Endothelial cell of umbilical vein (primary cell): ENCODE results near the gene DAP. TPM values are rescaled to one million over a fixed set of nuclear protein-coding genes. Genes with fewer than 3 reads are reported as not detected.

Source experiments
- BruUV-seq: library from RNA; stranded (reverse); fragments of 400-500 nt; replicated peaks from 2 replicates; lab custom pipeline; 2021; lab: Mats Ljungman, UMichigan
- CTCF ChIA-PET: fragments of 300-600, 350-600 bp; sonication (Branson Sonifier 250); formaldehyde crosslinking; loops from one replicate; lab custom pipeline; 2021; ENCODE audit warnings: antibody characterized with exemption, inconsistent platforms; lab: Charles Lee
- POLR2A ChIA-PET: fragments of 300-600, 350-600 bp; sonication (Branson Sonifier 250); formaldehyde crosslinking; loops from one replicate; lab custom pipeline; 2021; ENCODE audit warnings: antibody characterized with exemption, inconsistent platforms; lab: Charles Lee
- DNase-seq: peaks from one replicate; pipeline ENCODE4 v3.0.0-alpha.2; 2011; ENCODE audit warnings: low read depth, low spot score
- FAIRE-seq: peaks from 2 replicates; lab custom pipeline; 2011; peaks lifted over from hg19 to GRCh38; lab: Jason Lieb, UNC
- H2AFZ ChIP-seq: 2 replicates; pipeline ENCODE4 v1.6.0; 2012; ENCODE audit warnings: low read depth, low read length, control low read depth, inconsistent platforms
- H3K27ac ChIP-seq: 2 replicates; pipeline ENCODE4 v1.5.1; 2011; ENCODE audit warnings: low read depth, mild to moderate bottlenecking, control low read depth, low read length, moderate library complexity; ENCODE audit not compliant: insufficient read depth
- H3K27me3 ChIP-seq, 2 experiments: 2 replicates each; pipeline versions ENCODE4 v1.6.0 to v1.6.1; 2011; ENCODE audit warnings: low read length in 2 of 2, mixed read lengths in 1 of 2; ENCODE audit not compliant: control insufficient read depth in 2 of 2, insufficient read depth in 2 of 2
- H3K36me3 ChIP-seq, 2 experiments: 2 replicates in 1 of 2; 3 replicates in 1 of 2; pipeline ENCODE4 v1.5.1; 2011; ENCODE audit warnings: low read length in 2 of 2, mild to moderate bottlenecking in 1 of 2, moderate library complexity in 1 of 2; ENCODE audit not compliant: control insufficient read depth in 2 of 2, insufficient read depth in 2 of 2; ENCODE audit errors: extremely low read depth in 1 of 2
- H3K4me1 ChIP-seq: 3 replicates; pipeline ENCODE4 v1.5.1; 2011; ENCODE audit warnings: mild to moderate bottlenecking, low read length; ENCODE audit not compliant: control insufficient read depth, insufficient read depth; ENCODE audit errors: extremely low read depth
- H3K4me2 ChIP-seq: 2 replicates; pipeline ENCODE4 v1.6.1; 2011; ENCODE audit warnings: low read length, control low read depth, mixed read lengths; ENCODE audit not compliant: insufficient read depth
- H3K4me3 ChIP-seq, 3 experiments: fragments of 200-600 bp in 1 of 3; sonication (generic), shearing (Covaris generic) in 1 of 3; replicated peaks in 1 of 3; 2 replicates each; pipeline ENCODE4 v1.5.1; 2011 to 2016; ENCODE audit warnings: control low read depth in 3 of 3, low read length in 3 of 3, mild to moderate bottlenecking in 2 of 3, inconsistent platforms in 1 of 3, low read depth in 1 of 3, moderate library complexity in 1 of 3; ENCODE audit not compliant: insufficient read depth in 1 of 3
- H3K79me2 ChIP-seq: 2 replicates; pipeline ENCODE4 v1.6.0; 2012; ENCODE audit warnings: low read length, inconsistent platforms; ENCODE audit not compliant: control insufficient read depth, insufficient read depth
- H3K9ac ChIP-seq: replicated peaks from 2 replicates; pipeline ENCODE3; 2011; ENCODE audit warnings: low read length, control low read depth; ENCODE audit not compliant: insufficient read depth; ENCODE audit errors: extremely low read depth
- H3K9me1 ChIP-seq: replicated peaks from 3 replicates; pipeline ENCODE4 v1.6.0; 2011; ENCODE audit warnings: mild to moderate bottlenecking, low read length; ENCODE audit not compliant: control insufficient read depth, insufficient read depth; ENCODE audit errors: extremely low read depth
- H3K9me3 ChIP-seq: replicated peaks from 2 replicates; pipeline ENCODE4 v1.5.1; 2012; ENCODE audit warnings: low read length, inconsistent platforms; ENCODE audit not compliant: control insufficient read depth, insufficient read depth
- H4K20me1 ChIP-seq: replicated peaks from 2 replicates; pipeline ENCODE3; 2011; ENCODE audit warnings: mild to moderate bottlenecking, low read length; ENCODE audit not compliant: control insufficient read depth, insufficient read depth; ENCODE audit errors: extremely low read depth
- CTCF ChIP-seq, 2 donors: IDR thresholded peaks; 1 replicate in 1 of 2; 2 replicates in 1 of 2; pipeline ENCODE4 v1.5.1; 2011; ENCODE audit warnings: low read length in 2 of 2, mild to moderate bottlenecking in 2 of 2, moderate library complexity in 2 of 2, control low read depth in 1 of 2, inconsistent platforms in 1 of 2, low read depth in 1 of 2; ENCODE audit not compliant: insufficient read depth in 1 of 2; ENCODE audit errors: extremely low read depth in 1 of 2
- EZH2 ChIP-seq: IDR thresholded peaks from 2 replicates; pipeline ENCODE4 v1.6.1; 2012; ENCODE audit warnings: borderline replicate concordance, low read depth, mild to moderate bottlenecking, moderate library complexity, low read length, inconsistent platforms; ENCODE audit not compliant: severe bottlenecking
- FOS ChIP-seq: IDR thresholded peaks from 2 replicates; pipeline ENCODE4 v1.6.1; 2011; ENCODE audit warnings: mild to moderate bottlenecking, low read length, moderate library complexity, borderline replicate concordance; ENCODE audit not compliant: insufficient read depth
- GATA2 ChIP-seq: IDR thresholded peaks from 2 replicates; pipeline ENCODE4 v1.7.0; 2011; ENCODE audit warnings: low read depth, mild to moderate bottlenecking, moderate library complexity, mixed read lengths, low read length; ENCODE audit not compliant: insufficient read length, insufficient read depth
- JUN ChIP-seq: IDR thresholded peaks from 2 replicates; pipeline ENCODE4 v1.6.1; 2011; ENCODE audit warnings: borderline replicate concordance, low read depth; ENCODE audit not compliant: insufficient read length, insufficient read depth
- MAX ChIP-seq: IDR thresholded peaks from 2 replicates; pipeline ENCODE4 v1.6.1; 2011; ENCODE audit not compliant: insufficient read depth, insufficient read length
- MYC ChIP-seq: IDR thresholded peaks from one replicate; pipeline ENCODE4 v1.6.1; 2011; ENCODE audit warnings: mild to moderate bottlenecking, low read depth, low read length
- POLR2A ChIP-seq: IDR thresholded peaks from 2 replicates; pipeline ENCODE4 v1.6.1; 2012; ENCODE audit warnings: low read depth, mild to moderate bottlenecking, control low read depth, low read length
- POLR2AphosphoS5 ChIP-seq: IDR thresholded peaks from 2 replicates; pipeline ENCODE4 v1.6.1; 2012; ENCODE audit warnings: low read depth, mild to moderate bottlenecking, control low read depth, low read length, moderate library complexity; ENCODE audit not compliant: insufficient read depth
- dilution Hi-C: fragments of 300-500 bp; cut with MboI; formaldehyde crosslinking; loops from one replicate; pipeline ENCODE4 v1.15.0; 2019; ENCODE audit warnings: low sequenced_read_pairs; ENCODE audit not compliant: extremely low pct_ligation_motif_present
- intact Hi-C: fragments of 100-400 bp; cut with micrococcal nuclease; formaldehyde crosslinking; loops from one replicate; pipeline ENCODE4 v1.10.0; 2022
- polyA plus RNA-seq, 4 experiments: library from polyadenylated mRNA; depleted of rRNA in 3 of 4; stranded (reverse) in 3 of 4; unstranded in 1 of 4; fragments of >200 nt; gene quantifications; 2 replicates each; pipeline versions ENCODE4 v1.2.1 to v1.2.3, GENCODE V29; 2011 to 2012; ENCODE audit warnings: missing spikeins in 1 of 4
- total RNA-seq: library from RNA; stranded (reverse); gene quantifications from 2 replicates; pipeline ENCODE4 v1.2.3, GENCODE V29; 2021

The DAP gene
- total and polyA plus RNA-seq, 2 donors (not counting 3 experiments of a cell fraction or from before 2014, with no cell fraction given), result 79.8 to 188 TPM

- no peak overlapping the region for H3K4me2 ChIP-seq
- H3K36me3 ChIP-seq, result no peaks in the 10 kb centered on the region
- dilution Hi-C loops, result no loop called here
- no peak overlapping the region for H3K4me3 ChIP-seq
- no peak for TF ChIP-seq POLR2AphosphoS5
- no peak for TF ChIP-seq POLR2A
- TF ChIP-seq MYC, result no peak
- no peak for TF ChIP-seq EZH2
- TF ChIP-seq MAX, result no peak
- no peak for TF ChIP-seq JUN
- no peak for TF ChIP-seq GATA2
- TF ChIP-seq FOS, result no peak
- TF ChIP-seq CTCF (IDR thresholded peaks at IDR 0.05; ENCODE audit: extremely low read depth in 1 of 2, insufficient read depth in 1 of 2, low read depth in 1 of 2, low read length in 2 of 2), result no peak
- DNase-seq (no peak), FAIRE-seq (no peak)
- BruUV-seq, result no TSS peak
- no peaks in the 10 kb centered on the region for H4K20me1 ChIP-seq
- H3K9me1 ChIP-seq, result no peaks in the 10 kb centered on the region
- no peak overlapping the region for H3K27ac ChIP-seq
- peaks cover 3% of the 10 kb centered on the region for H3K4me1 ChIP-seq
- CTCF ChIA-PET, result no interaction called here
- no peak overlapping the region for H2AFZ ChIP-seq
- no peak overlapping the region for H3K9ac ChIP-seq
- POLR2A ChIA-PET, result no interaction called here
- H3K79me2 ChIP-seq, result no peaks in the 10 kb centered on the region
- no peaks in the 10 kb centered on the region for H3K27me3 ChIP-seq
- intact Hi-C loops, result no loop called here
- no peaks in the 10 kb centered on the region for H3K9me3 ChIP-seq
Measured at GRCh38 chr5:10642367-10642766, 118.7 kb downstream of the DAP start.
